NB4 (cell line): ENCODE measurements around the gene SNU13.

Experiments
- POLR2A ChIP-seq: IDR thresholded peaks from 2 replicates; pipeline ENCODE4 v1.6.1; 2011; ENCODE audit warnings: mild to moderate bottlenecking; ENCODE audit not compliant: insufficient read length; ENCODE audit errors: extremely low read depth
- TF ChIP-seq, protein P1 (sequence below): IDR thresholded peaks from 2 replicates; pipeline ENCODE4 v1.6.1; 2011; ENCODE audit warnings: low read depth, low read length
- TF ChIP-seq, protein P2 (sequence below): IDR thresholded peaks from one replicate; pipeline ENCODE4 v1.5.1; 2012; ENCODE audit warnings: low read depth, low read length

DNA sequence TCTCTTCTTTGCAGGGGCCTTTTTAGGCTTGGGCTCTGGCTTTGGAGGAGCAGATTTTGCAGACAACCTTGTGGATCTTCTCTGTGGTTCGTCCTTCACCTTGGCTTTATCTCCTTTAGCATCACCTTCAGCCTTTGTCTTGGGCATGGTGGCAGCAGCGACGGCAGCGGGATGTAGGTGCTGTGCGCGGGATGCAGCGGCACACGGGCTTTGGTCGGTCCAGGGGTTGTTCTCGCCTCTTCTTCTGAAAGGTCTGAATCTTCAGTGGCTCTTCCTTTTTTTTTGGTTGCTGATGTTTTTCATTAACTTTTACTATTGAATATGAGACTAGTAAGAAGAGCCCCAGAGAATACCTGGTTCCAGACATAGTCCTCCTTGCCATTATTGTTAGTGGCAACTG, 20.7 kb upstream of the SNU13 start:
- TF ChIP-seq, protein P1, sequence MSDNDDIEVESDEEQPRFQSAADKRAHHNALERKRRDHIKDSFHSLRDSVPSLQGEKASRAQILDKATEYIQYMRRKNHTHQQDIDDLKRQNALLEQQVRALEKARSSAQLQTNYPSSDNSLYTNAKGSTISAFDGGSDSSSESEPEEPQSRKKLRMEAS = no peak
- TF ChIP-seq, protein P2, sequence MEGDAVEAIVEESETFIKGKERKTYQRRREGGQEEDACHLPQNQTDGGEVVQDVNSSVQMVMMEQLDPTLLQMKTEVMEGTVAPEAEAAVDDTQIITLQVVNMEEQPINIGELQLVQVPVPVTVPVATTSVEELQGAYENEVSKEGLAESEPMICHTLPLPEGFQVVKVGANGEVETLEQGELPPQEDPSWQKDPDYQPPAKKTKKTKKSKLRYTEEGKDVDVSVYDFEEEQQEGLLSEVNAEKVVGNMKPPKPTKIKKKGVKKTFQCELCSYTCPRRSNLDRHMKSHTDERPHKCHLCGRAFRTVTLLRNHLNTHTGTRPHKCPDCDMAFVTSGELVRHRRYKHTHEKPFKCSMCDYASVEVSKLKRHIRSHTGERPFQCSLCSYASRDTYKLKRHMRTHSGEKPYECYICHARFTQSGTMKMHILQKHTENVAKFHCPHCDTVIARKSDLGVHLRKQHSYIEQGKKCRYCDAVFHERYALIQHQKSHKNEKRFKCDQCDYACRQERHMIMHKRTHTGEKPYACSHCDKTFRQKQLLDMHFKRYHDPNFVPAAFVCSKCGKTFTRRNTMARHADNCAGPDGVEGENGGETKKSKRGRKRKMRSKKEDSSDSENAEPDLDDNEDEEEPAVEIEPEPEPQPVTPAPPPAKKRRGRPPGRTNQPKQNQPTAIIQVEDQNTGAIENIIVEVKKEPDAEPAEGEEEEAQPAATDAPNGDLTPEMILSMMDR = no peak
- TF ChIP-seq POLR2A = no peak
